ENCODE measurements around the gene ICE2.

DNA sequence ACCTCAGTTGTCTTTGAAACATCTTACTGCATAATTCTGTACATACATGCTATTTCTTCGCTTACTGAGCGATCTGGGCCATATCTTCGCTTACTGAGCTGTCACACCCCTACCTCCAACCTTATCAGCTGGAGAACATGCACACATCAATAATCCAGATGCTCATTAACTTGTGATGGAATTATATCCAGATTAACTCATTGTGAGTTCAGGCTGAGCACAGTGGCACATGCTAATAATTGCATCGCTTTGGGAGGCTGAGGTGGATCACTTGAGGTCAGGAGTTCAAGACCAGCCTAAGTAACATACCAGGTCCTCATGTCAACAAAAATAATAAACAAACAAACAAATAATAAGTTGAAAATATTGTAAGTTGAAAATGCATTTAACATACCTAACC lies 61.8 kb downstream of the ICE2 start:
- TF ChIP-seq CTCF (IDR thresholded peaks at IDR 0.05; ENCODE audit: insufficient read depth, low read length) (no peak), GABPA (IDR thresholded peaks at IDR 0.05; ENCODE audit: low read depth) (no peak), SPI1 (IDR thresholded peaks at IDR 0.05; ENCODE audit: borderline replicate concordance, low read depth) (no peak), POLR2AphosphoS5 (IDR thresholded peaks at IDR 0.05; ENCODE audit: low read depth) (no peak)
- TF ChIP-seq, protein P1, sequence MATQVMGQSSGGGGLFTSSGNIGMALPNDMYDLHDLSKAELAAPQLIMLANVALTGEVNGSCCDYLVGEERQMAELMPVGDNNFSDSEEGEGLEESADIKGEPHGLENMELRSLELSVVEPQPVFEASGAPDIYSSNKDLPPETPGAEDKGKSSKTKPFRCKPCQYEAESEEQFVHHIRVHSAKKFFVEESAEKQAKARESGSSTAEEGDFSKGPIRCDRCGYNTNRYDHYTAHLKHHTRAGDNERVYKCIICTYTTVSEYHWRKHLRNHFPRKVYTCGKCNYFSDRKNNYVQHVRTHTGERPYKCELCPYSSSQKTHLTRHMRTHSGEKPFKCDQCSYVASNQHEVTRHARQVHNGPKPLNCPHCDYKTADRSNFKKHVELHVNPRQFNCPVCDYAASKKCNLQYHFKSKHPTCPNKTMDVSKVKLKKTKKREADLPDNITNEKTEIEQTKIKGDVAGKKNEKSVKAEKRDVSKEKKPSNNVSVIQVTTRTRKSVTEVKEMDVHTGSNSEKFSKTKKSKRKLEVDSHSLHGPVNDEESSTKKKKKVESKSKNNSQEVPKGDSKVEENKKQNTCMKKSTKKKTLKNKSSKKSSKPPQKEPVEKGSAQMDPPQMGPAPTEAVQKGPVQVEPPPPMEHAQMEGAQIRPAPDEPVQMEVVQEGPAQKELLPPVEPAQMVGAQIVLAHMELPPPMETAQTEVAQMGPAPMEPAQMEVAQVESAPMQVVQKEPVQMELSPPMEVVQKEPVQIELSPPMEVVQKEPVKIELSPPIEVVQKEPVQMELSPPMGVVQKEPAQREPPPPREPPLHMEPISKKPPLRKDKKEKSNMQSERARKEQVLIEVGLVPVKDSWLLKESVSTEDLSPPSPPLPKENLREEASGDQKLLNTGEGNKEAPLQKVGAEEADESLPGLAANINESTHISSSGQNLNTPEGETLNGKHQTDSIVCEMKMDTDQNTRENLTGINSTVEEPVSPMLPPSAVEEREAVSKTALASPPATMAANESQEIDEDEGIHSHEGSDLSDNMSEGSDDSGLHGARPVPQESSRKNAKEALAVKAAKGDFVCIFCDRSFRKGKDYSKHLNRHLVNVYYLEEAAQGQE (IDR thresholded peaks at IDR 0.05; ENCODE audit: insufficient replicate concordance, low read depth) = no peak

All from HL-60 (cell line).